Peyer's patch (tissue), 4 donors: ENCODE data around the gene SMYD4.
"Not testable (repeated sequence)": the region's sequence is repeated elsewhere in the genome, so short reads cannot be mapped to it uniquely, and the experiment has no call there.

Experiments used
- POLR2A ChIP-seq, 2 donors: fragments of 450-650 bp; IDR thresholded peaks; one replicate each; pipeline ENCODE4 v1.5.1; 2017; ENCODE audit warnings: antibody characterized with exemption in 2 of 2, mild to moderate bottlenecking in 2 of 2, moderate library complexity in 2 of 2
- TF ChIP-seq, protein P1 (sequence below), 6 experiments: fragments of 450-650 bp in 4 of 6; fragments of 200-600 bp in 2 of 6; sonication (generic) in 1 of 6; IDR thresholded peaks; one replicate each; pipeline ENCODE4 v1.5.1; 2017 to 2019; ENCODE audit warnings: antibody characterized with exemption in 6 of 6, mild to moderate bottlenecking in 3 of 6, moderate library complexity in 1 of 6

DNA sequence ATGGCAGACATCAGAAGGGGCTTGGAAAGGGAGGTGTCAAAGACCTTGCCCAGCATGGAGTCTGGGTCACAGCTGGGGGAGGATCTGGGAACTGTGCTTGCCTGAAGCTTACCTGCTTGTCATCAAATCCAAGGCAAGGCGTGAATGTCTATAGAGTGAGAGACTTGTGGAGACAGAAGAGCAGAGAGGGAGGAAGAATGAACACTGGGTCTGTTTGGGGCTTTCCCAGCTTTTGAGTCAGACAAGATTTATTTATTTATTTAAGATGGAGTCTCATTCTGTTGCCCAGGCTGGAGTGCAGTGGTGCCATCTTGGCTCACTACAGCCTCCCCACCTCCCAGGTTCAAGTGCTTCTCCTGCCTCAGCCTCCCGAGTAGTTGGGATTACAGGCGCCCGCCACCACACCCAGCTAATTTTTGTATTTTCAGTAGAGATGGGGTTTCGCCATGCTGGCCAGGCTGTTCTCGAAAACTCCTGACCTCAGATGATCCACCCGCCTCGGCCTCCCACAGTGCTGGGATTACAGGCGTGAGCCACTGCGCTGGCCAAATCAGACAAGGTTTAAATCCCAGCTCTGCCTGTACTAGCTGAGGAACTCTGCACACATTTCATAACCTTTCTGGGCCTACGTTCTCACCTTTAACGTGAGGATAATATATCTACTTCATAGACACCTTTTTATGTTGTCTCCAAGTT is 56.6 kb downstream of the SMYD4 start:
- TF ChIP-seq, protein P1, sequence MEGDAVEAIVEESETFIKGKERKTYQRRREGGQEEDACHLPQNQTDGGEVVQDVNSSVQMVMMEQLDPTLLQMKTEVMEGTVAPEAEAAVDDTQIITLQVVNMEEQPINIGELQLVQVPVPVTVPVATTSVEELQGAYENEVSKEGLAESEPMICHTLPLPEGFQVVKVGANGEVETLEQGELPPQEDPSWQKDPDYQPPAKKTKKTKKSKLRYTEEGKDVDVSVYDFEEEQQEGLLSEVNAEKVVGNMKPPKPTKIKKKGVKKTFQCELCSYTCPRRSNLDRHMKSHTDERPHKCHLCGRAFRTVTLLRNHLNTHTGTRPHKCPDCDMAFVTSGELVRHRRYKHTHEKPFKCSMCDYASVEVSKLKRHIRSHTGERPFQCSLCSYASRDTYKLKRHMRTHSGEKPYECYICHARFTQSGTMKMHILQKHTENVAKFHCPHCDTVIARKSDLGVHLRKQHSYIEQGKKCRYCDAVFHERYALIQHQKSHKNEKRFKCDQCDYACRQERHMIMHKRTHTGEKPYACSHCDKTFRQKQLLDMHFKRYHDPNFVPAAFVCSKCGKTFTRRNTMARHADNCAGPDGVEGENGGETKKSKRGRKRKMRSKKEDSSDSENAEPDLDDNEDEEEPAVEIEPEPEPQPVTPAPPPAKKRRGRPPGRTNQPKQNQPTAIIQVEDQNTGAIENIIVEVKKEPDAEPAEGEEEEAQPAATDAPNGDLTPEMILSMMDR (IDR thresholded peaks at IDR 0.05), result not testable (repeated sequence)
- TF ChIP-seq POLR2A (IDR thresholded peaks at IDR 0.05), result not testable (repeated sequence)
